GM19240 (cell line): Measurements from ENCODE around the gene KIAA1958.
"Not testable (repeated sequence)": the region's sequence is repeated elsewhere in the genome, so short reads cannot be mapped to it uniquely, and the experiment has no call there.

Experiments used
- DNase-seq: peaks from one replicate; pipeline ENCODE4 v3.0.0; 2011; ENCODE audit warnings: low spot score; ENCODE audit not compliant: insufficient read length

The KIAA1958 gene

DNA sequence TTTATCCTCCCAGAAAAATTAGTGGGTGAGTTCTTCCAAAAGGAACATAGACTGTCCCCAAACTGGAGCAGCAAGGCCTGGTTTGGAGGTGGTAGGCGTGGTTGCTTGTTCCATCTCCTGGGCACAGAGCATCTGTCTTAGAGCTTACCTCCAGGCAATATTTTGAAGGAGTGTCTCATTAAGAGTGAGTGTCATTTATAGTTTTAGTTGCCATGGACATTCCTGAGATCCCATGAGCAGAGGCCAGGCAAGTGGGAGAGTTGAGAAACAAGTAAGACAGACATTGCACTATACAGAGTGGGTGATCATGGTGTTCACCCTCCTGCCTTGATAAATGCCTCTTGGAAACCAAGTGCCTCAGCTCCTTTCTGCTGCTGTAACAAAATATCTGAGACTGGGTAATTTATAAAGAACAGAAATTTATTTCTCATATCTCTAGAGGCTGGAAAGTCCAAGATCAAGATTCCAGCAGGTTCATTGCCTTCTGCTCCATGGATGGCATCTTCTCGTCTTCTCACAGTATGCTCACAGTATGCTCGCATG is 68.5 kb downstream of the KIAA1958 start:
- no peak for DNase-seq

- no peak for DNase-seq
Measured at GRCh38 chr9:112555844-112556482, 69.3 kb downstream of the KIAA1958 start.

DNA sequence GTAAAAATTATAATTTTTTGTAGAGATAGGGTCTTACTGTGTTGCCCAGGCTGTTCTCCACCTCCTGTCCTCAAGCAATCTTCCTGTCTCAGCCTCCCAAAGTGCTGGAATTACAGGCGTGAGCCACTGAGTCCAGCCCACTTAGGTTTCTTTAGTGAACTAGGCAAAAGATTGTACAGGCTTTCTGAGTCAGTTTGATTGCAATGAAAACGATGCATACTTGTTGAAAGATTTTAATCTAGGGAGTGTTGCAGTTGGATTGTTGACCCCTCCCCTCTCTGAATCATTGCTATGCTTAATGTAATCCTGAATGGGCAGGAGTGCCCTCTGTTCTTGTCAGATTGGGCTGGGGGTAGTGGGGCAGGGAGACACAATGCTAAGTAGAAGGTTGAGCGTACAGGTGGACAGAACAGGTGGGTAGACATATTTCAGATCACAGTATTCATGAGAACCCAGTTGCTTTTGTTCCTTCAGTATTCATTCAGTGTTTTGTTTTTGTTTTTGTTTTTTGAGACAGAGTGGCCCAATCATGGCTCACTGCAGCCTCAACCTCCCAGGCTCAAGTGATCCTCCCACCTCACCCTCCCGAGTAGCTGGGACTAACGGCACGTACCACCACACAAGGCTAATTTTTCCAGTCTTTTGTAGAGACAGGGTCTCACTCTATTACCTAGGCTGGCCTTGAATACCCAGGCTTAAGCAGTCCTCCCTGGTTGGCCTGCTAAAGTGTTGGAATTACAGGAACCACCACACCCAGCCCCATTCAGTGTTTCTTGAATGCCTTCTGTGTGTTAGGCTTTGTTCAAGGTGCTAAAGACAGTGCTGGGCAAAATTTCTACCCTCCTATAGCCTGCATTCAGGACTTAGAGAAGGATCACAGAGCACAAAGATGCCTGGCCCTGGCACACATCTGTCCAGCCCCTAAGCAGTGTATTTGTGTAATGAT is 70.1 kb downstream of the KIAA1958 start:
- DNase-seq: no peak

DNA sequence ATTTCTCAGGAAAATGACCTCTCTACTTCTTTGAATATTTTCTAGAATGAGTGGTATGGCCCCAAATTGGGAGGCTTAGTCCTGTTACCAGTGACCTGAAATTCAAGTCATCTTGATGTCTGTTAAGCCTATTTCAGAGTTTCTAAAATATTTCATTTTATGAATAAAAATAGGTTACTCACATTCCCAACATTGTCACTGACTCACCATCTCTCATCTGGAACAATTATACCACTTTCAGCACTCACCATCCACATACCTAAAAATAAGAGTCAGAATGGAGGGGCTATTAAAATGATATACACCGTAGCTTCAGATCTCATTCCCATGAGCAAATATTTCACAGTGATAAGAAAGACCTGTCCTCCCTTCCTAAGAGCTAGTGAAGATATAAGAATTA is 71.8 kb downstream of the KIAA1958 start:
- no peak for DNase-seq

DNA sequence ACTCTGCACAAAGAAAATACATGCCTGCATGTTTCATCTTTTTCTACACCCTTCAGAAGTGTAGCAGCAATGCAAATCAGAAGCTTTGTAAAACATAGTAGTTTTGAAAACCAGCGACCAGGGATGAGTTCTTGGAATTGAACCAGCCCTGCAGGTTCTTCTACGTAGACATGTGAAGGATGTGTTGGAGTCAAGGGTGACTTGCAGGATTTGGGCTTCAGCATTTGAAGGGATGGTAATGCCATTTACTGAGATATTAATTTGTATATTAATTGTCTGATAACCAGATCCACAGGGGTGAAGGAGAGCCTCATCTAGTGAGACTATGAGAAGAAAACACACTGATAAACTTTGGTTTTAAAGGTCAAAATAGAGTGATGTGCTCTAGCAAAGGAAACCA is 72.4 kb downstream of the KIAA1958 start:
- no peak for DNase-seq

- no peak for DNase-seq
Measured at GRCh38 chr9:112559629-112560413, 73.2 kb downstream of the KIAA1958 start.

- no peak for DNase-seq
Measured at GRCh38 chr9:112562235-112562958, 75.8 kb downstream of the KIAA1958 start.

GRCh38 chr9:112569186-112569585 is 82.6 kb downstream of the KIAA1958 start:
- DNase-seq: no peak

DNA sequence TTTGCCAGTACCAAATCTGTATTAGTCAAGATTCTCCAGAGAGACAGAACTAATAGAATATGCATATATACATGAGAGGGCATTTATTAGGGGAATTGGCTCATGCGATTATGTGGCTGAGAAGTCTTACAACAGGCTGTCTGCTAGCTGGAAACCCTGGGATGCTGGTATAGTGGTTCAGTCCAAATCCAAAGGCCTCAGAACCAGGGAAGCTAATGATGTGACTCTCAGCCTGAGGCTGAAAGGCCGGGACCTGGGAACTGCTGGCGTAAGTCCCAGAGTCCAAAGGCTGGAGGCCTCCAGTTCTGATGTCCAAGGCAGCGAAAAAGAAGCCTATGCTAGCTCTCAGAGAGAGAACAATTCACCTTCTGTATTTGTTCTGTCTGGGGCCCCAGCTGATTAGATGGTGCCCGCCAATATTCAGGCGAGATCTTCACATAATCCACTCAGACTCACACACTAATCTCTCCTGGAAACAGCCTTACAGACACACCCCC is 84.1 kb downstream of the KIAA1958 start:
- DNase-seq: no peak

DNA sequence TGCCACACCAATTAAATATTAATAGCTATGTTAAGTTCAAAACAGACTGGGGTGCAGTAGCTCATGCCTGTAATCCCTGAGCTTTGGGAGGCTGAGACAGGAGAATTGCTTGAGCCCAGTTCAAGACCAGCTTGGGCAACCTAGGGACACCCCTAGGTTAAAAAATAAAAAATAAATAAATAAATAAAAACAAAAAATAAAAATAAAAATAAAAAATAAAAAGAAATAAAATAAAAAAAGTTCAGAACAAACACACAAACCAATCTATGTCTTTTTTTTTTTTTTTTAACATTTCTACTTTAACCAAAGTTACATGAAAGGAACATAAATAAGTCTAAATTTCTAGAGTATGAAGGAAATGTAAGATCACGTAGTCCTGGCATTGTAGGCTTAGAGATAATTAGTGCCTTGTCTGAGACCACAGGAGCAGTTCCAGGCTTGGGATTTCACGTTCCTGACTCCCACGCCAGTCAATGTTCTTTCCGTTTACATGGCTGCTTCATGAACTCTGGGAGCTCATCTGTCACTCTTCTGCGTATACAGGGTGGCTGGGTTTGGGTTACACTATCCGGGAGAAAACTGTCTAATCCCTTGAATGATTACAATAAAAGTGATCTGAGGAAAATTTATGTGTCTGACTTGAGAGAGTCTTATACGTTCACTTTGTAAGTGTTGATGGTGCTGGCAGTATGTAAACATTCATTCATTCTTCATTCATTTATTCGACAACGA is 85.2 kb downstream of the KIAA1958 start:
- DNase-seq: no peak

DNA sequence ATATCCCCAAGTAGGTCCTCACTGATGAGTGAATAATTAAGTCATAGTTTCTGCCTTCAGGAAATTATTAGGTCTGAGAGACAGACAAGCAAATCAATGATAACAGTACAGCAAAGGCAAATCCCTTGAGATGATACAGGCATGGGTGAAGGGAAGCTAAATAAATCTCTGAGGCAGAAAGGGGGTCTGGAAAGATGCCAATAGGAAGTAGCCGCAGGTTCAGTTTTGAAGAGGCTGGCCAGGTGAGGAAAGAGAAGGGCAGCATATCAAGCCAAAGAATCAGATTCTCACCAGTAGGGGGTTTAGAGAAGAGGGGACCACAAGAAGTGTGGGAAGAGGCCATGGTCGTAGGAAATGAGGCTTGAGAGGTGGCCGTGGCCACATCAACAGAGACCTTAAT is 85.8 kb downstream of the KIAA1958 start:
- DNase-seq: no peak

DNA sequence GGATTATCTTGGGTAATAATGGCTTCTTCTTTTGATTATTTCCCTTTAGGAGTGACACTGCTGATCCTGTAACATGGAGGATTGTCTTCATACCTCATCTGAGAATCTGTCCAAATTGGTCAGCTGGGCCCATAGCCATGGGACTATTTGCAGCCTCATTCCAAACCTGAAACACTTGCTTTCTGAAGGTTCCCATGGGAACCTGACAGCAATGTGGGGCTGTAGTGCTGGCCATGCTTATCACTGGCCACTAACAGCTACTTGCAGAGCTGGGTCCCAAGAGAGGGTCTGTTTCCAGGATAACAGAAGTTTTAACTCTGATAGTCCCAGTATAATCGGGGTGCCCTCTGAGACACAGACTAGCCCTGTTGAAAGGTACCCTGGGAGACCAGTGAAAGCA is 87.4 kb downstream of the KIAA1958 start:
- no peak for DNase-seq

DNA sequence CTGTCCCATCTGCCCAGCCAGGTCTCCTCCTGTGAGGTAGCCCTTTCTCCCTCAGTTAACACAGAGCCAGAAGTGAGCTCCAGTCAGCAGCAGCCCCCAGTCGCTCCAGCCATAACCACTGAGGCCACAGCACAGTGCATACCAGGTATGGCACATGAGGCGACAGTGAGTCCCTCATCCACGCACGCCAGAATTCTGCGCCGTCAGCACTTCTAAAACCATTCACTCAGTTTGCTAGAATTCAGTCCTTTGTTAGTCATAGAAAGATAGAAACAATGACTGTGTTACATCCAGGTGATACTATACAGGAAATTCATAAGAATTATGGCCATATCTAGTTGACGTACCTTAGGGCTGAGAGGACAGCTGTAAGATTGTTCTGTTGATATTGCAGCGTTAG is 88.5 kb downstream of the KIAA1958 start:
- DNase-seq: no peak

GRCh38 chr9:112581469-112582176 is 95.0 kb downstream of the KIAA1958 start:
- DNase-seq: no peak

DNA sequence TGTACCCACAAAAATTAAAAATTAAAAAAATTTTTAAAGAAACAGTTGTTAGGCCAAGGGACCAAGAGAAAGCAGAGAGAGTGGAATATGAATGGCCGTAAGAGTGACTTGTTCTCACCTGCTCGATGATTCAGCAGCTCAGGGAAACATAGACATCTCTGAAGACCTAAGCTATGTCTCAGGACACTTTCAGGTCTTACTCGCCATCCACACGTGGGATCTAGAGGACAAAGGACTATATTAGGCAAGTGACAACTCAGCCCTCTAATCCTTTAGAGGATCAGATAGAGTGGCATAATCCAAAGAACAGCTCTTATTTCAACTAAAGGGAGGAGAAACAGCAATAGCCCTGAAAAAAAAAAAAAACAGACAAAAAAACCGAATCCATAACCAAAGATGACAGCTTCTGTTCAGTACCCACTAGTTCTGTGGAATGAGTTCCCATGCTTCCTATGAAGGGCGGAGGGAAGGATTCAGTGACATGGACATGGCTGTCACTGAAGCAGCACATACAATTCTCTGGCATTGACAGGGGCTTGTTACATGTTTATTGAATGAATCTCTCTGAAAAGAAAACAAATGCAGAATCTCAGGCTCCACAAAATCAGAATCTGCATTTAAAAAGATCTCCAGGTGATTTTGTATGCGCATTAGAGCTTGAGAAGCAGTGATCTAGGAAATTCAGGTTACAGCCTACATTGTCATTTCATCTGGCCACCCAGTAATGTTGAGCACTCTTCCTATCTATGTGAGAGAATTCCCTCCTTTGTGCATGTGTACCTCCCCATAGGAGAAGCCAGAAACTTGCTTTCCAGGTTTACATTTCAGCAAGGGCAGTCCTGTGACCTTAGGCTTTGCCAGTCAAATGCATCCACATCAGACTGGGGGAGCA is 96.0 kb downstream of the KIAA1958 start:
- DNase-seq: no peak

DNA sequence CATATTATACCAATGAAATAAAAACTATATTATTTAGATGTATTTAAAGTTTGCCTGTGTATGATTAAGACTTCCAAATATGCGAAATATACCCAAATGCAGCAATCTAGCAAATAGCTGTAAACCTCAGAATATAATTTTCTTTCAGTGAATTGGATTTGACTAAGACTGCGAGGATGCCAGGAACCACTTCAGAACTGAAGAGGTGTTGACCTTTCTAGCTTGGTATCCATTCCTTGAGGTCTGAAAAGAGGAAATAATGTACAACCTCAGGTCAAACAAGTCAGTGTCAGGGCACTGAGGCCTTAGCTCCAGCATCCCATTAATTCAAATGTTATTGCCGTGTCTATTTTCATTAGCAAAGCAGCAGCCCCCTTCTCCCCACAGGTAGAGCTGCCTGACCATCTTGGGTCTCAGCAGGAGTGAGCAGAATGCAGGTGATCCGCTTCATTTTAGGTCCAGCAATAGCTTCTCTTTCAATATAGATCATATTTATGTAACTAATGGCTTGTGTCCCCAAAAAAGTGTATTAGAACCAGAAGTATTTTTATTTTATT is 100.0 kb downstream of the KIAA1958 start:
- DNase-seq: no peak

DNA sequence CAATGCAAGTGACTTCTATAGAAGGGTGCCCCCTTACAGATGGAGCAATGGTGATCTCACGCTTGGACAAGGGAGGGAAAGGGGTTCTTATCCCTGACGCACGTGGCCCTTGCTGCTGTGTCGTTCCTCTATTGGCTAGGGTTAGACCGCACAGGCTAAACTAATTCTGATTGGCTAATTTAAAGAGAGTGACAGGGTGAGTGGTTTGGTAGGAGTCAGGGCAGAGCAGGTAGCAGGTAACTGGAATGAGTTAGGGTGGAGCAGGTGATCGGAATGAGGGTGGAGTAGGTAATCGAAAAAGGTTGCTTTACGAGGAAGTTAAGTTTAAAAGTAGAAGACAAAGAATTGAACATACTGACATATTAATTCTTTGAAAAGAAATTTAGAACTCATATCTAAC is 105.2 kb downstream of the KIAA1958 start:
- DNase-seq: not testable (repeated sequence)

DNA sequence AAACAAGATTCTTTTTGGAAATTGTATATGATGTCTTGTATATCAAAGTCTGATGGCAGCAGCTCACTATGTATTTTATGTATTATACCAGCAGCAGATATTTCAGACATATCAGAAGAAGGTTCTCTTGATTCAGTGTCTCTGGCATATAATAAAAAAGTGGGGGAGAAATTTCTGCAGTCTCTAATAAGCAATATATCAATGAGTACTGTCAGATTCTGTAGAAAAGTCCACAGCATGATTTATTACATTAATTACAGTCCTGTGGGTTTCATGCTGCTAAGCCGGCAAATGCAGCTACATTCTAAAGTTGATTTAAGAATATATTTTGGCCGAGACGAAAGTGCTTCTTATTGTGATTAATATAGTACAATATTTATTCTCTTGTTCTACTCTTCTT is 113.1 kb downstream of the KIAA1958 start:
- no peak for DNase-seq
